Sigmoid colon (tissue), 7 donors: Measurements from ENCODE around the gene PDZRN3. TPM values are rescaled to one million over a fixed set of nuclear protein-coding genes. Genes with fewer than 3 reads are reported as not detected.

Experiments used
- DNase-seq: peaks from one replicate; pipeline ENCODE4 v3.0.0-alpha.2; 2019
- H3K27ac ChIP-seq, 4 donors: fragments of 200-600 bp; sonication (generic); one replicate each; pipeline ENCODE4 v1.5.1; 2016 to 2019; ENCODE audit warnings: mild to moderate bottlenecking in 1 of 4
- H3K27me3 ChIP-seq, 3 donors: fragments of 200-600 bp; sonication (generic); one replicate each; pipeline ENCODE4 v1.5.1; 2019; ENCODE audit warnings: mild to moderate bottlenecking in 1 of 3
- H3K36me3 ChIP-seq, 4 donors: fragments of 200-600 bp; sonication (generic); one replicate each; pipeline ENCODE4 v1.5.1; 2016 to 2019
- H3K4me1 ChIP-seq, 4 donors: fragments of 200-600 bp; sonication (generic); one replicate each; pipeline ENCODE4 v1.5.1; 2017 to 2019
- H3K4me3 ChIP-seq, 4 donors: fragments of 200-600 bp; sonication (generic); one replicate each; pipeline ENCODE4 v1.5.1; 2017 to 2019; ENCODE audit warnings: mild to moderate bottlenecking in 2 of 4, moderate library complexity in 1 of 4
- H3K9me3 ChIP-seq, 4 donors: fragments of 200-600 bp in 3 of 4; sonication (generic) in 3 of 4; one replicate each; pipeline versions ENCODE4 v1.5.1 to v1.6.1; 2013 to 2019
- CTCF ChIP-seq, 4 experiments: fragments of 450-650 bp in 3 of 4; fragments of 200-600 bp in 1 of 4; IDR thresholded peaks; one replicate each; pipeline ENCODE4 v1.5.1; 2016 to 2019; ENCODE audit warnings: antibody characterized with exemption in 4 of 4, mild to moderate bottlenecking in 3 of 4, moderate library complexity in 2 of 4
- EP300 ChIP-seq, 4 donors: sonication (generic); formaldehyde crosslinking; IDR thresholded peaks; one replicate each; pipeline ENCODE4 v1.6.1; 2017; ENCODE audit warnings: antibody characterized with exemption in 4 of 4
- POLR2A ChIP-seq, 2 donors: fragments of 450-650 bp; IDR thresholded peaks; one replicate each; pipeline ENCODE4 v1.6.1; 2016; ENCODE audit warnings: antibody characterized with exemption in 2 of 2, mild to moderate bottlenecking in 2 of 2, moderate library complexity in 2 of 2
- POLR2AphosphoS5 ChIP-seq, 4 donors: sonication (generic); formaldehyde crosslinking; IDR thresholded peaks; one replicate each; pipeline ENCODE4 v1.6.1; 2017; ENCODE audit warnings: antibody characterized with exemption in 4 of 4
- WGBS, 2 donors: extraction: QIAGEN DNeasy Blood & Tissue Kit; methylation state at CpG; one replicate each; pipeline ENCODE4 v1.1.7; 2013; 5-methylcytosine and 5-hydroxymethylcytosine counted together
- intact Hi-C: fragments of 100-400 bp; cut with DNase I; formaldehyde crosslinking; loops from one replicate; pipeline ENCODE4 v1.15.1; 2023
- polyA plus RNA-seq, 3 donors: library from polyadenylated mRNA; stranded (reverse); fragments of 200-250 nt; gene quantifications; one replicate each; pipeline ENCODE4 v1.2.3, GENCODE V29; 2013
- total RNA-seq, 4 donors: library from RNA; depleted of rRNA; stranded (reverse); fragments of >200 nt; gene quantifications; one replicate each; pipeline ENCODE4 v1.1.0, GENCODE V29; 2016
- donor health status: healthy with polysubstance abuse.
- donor health status: Bipolar disorder and iron deficiency.
- donor health status: healthy.

PDZRN3 gene
- total and polyA plus RNA-seq, 7 donors = 7.2 to 209 (median 172) TPM

DNA sequence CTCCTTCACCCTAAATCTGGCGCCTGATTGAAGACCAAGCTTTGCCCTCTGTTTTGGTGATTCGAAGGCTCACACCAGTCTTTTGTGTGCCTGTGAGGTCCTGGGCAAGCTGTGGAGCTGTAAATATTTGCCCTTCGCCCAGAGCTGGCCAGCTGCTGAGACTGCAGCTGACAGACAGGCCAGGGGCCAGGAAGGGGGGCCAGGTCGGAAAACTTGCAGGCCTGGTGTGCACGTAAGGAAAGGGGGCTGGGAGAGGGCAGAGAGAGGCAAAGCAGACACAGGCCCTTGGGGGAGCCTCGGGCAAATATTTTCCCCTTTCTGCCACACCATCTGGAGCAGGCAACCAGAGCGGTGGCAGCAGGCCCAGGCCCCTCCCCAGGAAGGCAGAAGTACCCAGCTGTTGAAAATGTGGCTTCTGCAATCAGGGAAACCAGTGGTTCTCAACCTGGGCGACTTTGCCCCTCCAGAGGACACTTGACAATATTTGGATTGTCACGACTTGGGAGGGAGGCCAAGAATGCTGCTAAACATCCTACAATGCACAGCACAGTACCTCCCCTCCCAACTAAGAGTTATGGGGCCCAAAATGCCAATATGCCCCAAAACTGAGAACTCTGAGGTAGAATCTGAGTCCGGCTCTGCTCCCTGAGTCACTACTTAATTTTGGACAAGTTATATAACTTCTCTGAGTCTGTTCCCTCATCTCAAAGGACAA, 2.5 kb downstream of the PDZRN3 start:
- Histone ChIP-seq H3K27ac (peak overlapping the region; percentile 90 to 96 (median 94)), H3K4me3 (peak overlapping the region; percentile 70 to 93 (median 82)), H3K9me3 (no peaks in the 10 kb centered on the region), H3K4me1 (peaks cover 0 to 50% (median 44%) of the 10 kb centered on the region in 4 donors), H3K27me3 (no peaks in the 10 kb centered on the region), H3K36me3 (no peaks in the 10 kb centered on the region)
- TF ChIP-seq POLR2A (IDR thresholded peaks at IDR 0.05) (peak in 1 of 2 donors; percentile 50), CTCF (IDR thresholded peaks at IDR 0.05) (no peak), EP300 (IDR thresholded peaks at IDR 0.05) (peak; percentile 70 to 95 (median 86)), POLR2AphosphoS5 (IDR thresholded peaks at IDR 0.05) (peak; percentile 84 to 95 (median 90))
- 11 to 39% methylated on average over 10 of the region's 10 CpGs for WGBS, 2 donors
- DNase-seq = peak; percentile 95
- intact Hi-C loops = loop anchor here (1.0 to 10.0 kb wide), 3 partner anchors 101 to 520 kb away; no protein-coding TSS in a partner anchor

DNA sequence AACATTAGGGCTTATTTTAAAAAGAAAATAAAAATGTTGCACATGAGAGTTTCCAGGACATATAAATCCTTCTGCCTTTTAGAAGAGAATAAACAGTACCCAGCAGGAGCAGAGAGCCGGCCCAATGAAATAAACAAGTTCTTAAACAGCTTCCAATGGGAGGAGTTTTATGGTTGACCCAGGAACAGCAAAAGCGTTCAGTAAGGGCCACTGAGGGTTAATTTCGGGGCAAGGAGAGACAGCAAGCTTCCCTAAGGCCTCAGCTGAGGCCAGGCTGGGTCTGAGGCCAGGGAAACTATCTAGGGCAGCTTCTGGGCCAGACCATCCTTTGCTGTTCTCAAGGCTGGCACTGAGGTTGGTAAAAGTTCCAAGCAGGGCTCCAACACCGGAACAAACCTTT, 3.4 kb downstream of the PDZRN3 start:
- peak overlapping the region; percentile 70 to 93 (median 82) for H3K4me3 ChIP-seq
- peak overlapping the region; percentile 90 to 96 (median 94) for H3K27ac ChIP-seq
- WGBS, 2 donors = 8 to 28% methylated on average over 4 of the region's 4 CpGs
- TF ChIP-seq POLR2A (IDR thresholded peaks at IDR 0.05) (no peak), POLR2AphosphoS5 (IDR thresholded peaks at IDR 0.05) (peak; percentile 86 to 98 (median 92)), CTCF (IDR thresholded peaks at IDR 0.05) (no peak), EP300 (IDR thresholded peaks at IDR 0.05) (peak in 3 of 4 donors; percentile 59 to 91 (median 82))
- no peaks in the 10 kb centered on the region for H3K9me3 ChIP-seq
- no peaks in the 10 kb centered on the region for H3K27me3 ChIP-seq
- DNase-seq = peak; percentile 88
- peaks cover 0 to 50% (median 44%) of the 10 kb centered on the region in 4 donors for H3K4me1 ChIP-seq
- H3K36me3 ChIP-seq = no peaks in the 10 kb centered on the region
- intact Hi-C loops = loop anchor here (5.0 to 10.0 kb wide), 2 partner anchors 197 to 519 kb away; no protein-coding TSS in a partner anchor

DNA sequence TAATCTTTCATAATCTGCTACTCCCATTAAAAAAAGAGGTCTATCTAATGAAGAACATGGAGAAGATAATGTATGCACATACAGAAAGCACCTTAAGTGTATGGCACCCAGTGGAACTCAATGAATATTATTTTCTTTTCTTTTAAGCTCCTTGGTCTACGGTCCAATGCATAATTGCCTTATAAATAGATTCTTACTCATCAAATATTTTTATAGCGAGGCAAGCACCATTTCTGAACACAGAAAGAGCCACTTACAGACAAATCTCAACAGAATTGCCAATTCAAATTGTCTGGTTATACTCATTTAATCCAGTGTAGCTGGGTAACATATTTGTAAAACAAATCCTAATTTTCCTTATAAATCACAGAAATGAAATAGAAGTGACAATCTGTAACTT, 6.3 kb downstream of the PDZRN3 start:
- Histone ChIP-seq H3K9me3 (no peaks in the 10 kb centered on the region), H3K27me3 (no peaks in the 10 kb centered on the region), H3K4me3 (peak overlapping the region in 1 of 4 donors; percentile 79), H3K27ac (peak overlapping the region; percentile 65 to 96 (median 94)), H3K36me3 (no peaks in the 10 kb centered on the region), H3K4me1 (peaks cover 0 to 69% (median 65%) of the 10 kb centered on the region in 4 donors)
- no peak for TF ChIP-seq CTCF (IDR thresholded peaks at IDR 0.05)
- TF ChIP-seq EP300 (IDR thresholded peaks at IDR 0.05) = no peak
- no peak for TF ChIP-seq POLR2A (IDR thresholded peaks at IDR 0.05)
- peak in 1 of 4 donors; percentile 9 for TF ChIP-seq POLR2AphosphoS5 (IDR thresholded peaks at IDR 0.05)
- DNase-seq = no peak
- 69 to 79% methylated on average over 2 of the region's 2 CpGs for WGBS, 2 donors
- intact Hi-C loops = no loop called here

DNA sequence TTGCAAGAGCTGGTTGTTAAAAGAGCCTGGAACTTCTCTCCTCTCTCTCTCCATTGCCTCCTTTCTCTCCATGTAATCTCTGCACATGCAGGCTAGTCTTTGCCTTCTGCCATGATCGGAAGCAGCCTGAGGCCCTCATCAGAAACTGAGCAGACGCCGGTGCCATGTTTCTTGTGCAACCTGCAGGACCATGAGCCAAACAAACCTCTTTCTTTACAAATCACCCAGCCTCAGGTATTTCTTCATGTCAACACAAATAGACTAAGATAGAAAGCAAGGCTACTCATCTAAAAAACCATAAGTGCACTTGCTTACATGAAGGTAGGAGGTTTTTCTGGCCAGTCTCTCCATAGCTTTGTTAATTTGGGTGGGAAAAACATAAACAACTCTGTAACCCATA, 8.7 kb downstream of the PDZRN3 start:
- 93 to 97% methylated on average over 3 of the region's 3 CpGs for WGBS, 2 donors
- H3K36me3 ChIP-seq = no peaks in the 10 kb centered on the region
- intact Hi-C loops = no loop called here
- no peak overlapping the region for H3K4me3 ChIP-seq
- DNase-seq = no peak
- no peaks in the 10 kb centered on the region for H3K27me3 ChIP-seq
- no peak for TF ChIP-seq CTCF (IDR thresholded peaks at IDR 0.05)
- TF ChIP-seq POLR2AphosphoS5 (IDR thresholded peaks at IDR 0.05) = peak; percentile 44 to 90 (median 74)
- TF ChIP-seq EP300 (IDR thresholded peaks at IDR 0.05) = peak in 3 of 4 donors; percentile 17 to 84 (median 35)
- no peak for TF ChIP-seq POLR2A (IDR thresholded peaks at IDR 0.05)
- no peaks in the 10 kb centered on the region for H3K9me3 ChIP-seq
- H3K4me1 ChIP-seq = peaks cover 0 to 93% (median 88%) of the 10 kb centered on the region in 4 donors
- H3K27ac ChIP-seq = peak overlapping the region; percentile 71 to 96 (median 94)
